ENCODE results near the gene TMEM247.
"Not testable (repeated sequence)": the region's sequence is repeated elsewhere in the genome, so short reads cannot be mapped to it uniquely, and the experiment has no call there.

The TMEM247 gene

GRCh38 chr2:46462936-46463335 is 16.4 kb upstream of the TMEM247 start:
- no peak for TF ChIP-seq CTCF (IDR thresholded peaks at IDR 0.05; ENCODE audit: extremely low read depth, missing control alignments)

GRCh38 chr2:46469116-46469515 is 10.2 kb upstream of the TMEM247 start:
- DNase-seq (ENCODE audit: low spot score), result no peak
- TF ChIP-seq CTCF (IDR thresholded peaks at IDR 0.05; ENCODE audit: extremely low read depth, missing control alignments), result no peak

More at GRCh38 chr2:46462936-46463335, 16.4 kb upstream of the TMEM247 start:
- no peak for DNase-seq (ENCODE audit: low spot score)

GRCh38 chr2:46469700-46470099 is 9.7 kb upstream of the TMEM247 start:
- no peak for DNase-seq (ENCODE audit: low spot score)

GRCh38 chr2:46470114-46470628 is 9.2 kb upstream of the TMEM247 start:
- no peak for DNase-seq (ENCODE audit: low spot score)
- no peak for TF ChIP-seq CTCF (IDR thresholded peaks at IDR 0.05; ENCODE audit: extremely low read depth, missing control alignments)

More at GRCh38 chr2:46469700-46470099, 9.7 kb upstream of the TMEM247 start:
- no peak for TF ChIP-seq CTCF (IDR thresholded peaks at IDR 0.05; ENCODE audit: extremely low read depth, missing control alignments)

- TF ChIP-seq CTCF (IDR thresholded peaks at IDR 0.05; ENCODE audit: extremely low read depth, missing control alignments), result no peak
- DNase-seq (ENCODE audit: low spot score), result no peak
These were observed 8.3 kb upstream of the TMEM247 start for GRCh38 chr2:46471019-46471583.

GRCh38 chr2:46471697-46472096 is 7.7 kb upstream of the TMEM247 start:
- no peak for TF ChIP-seq CTCF (IDR thresholded peaks at IDR 0.05; ENCODE audit: extremely low read depth, missing control alignments)
- no peak for DNase-seq (ENCODE audit: low spot score)

- not testable (repeated sequence) for DNase-seq (ENCODE audit: low spot score)
These were observed 7.2 kb upstream of the TMEM247 start for GRCh38 chr2:46472165-46472564.

GRCh38 chr2:46477462-46477861 is 1.9 kb upstream of the TMEM247 start:
- DNase-seq (ENCODE audit: low spot score), result not testable (repeated sequence)
